Activated naive CD4-positive, alpha-beta T cell (primary cell): ENCODE results near the gene LMX1A.

Source experiments
- DNase-seq, 4 experiments: peaks; one replicate each; lab custom pipeline; 2025; lab: John Stamatoyannopoulos, UW

Gene LMX1A

GRCh38 chr1:165325460-165326203, 30.9 kb downstream of the LMX1A start:
- DNase-seq: no peak

- DNase-seq: no peak
Measured at GRCh38 chr1:165324050-165324449, 32.5 kb downstream of the LMX1A start.

GRCh38 chr1:165317612-165318011, 38.9 kb downstream of the LMX1A start:
- no peak for DNase-seq

- DNase-seq: no peak
Measured at GRCh38 chr1:165316153-165316772, 40.3 kb downstream of the LMX1A start.

- no peak for DNase-seq
Measured at GRCh38 chr1:165315481-165315880, 41.0 kb downstream of the LMX1A start.

- DNase-seq: no peak
Measured at GRCh38 chr1:165313903-165314302, 42.6 kb downstream of the LMX1A start.

- no peak for DNase-seq
Measured at GRCh38 chr1:165312591-165312990, 43.9 kb downstream of the LMX1A start.

- no peak for DNase-seq
Measured at GRCh38 chr1:165306543-165307434, 49.7 kb downstream of the LMX1A start.

GRCh38 chr1:165303386-165303785, 53.1 kb downstream of the LMX1A start:
- no peak for DNase-seq

GRCh38 chr1:165300400-165300903, 56.1 kb downstream of the LMX1A start:
- DNase-seq: no peak

- no peak for DNase-seq
Measured at GRCh38 chr1:165298203-165298820, 58.2 kb downstream of the LMX1A start.

- no peak for DNase-seq
Measured at GRCh38 chr1:165296205-165296604, 60.3 kb downstream of the LMX1A start.

GRCh38 chr1:165290148-165290547, 66.4 kb downstream of the LMX1A start:
- no peak for DNase-seq

- DNase-seq: no peak
Measured at GRCh38 chr1:165289556-165289955, 67.0 kb downstream of the LMX1A start.

GRCh38 chr1:165288350-165289120, 68.0 kb downstream of the LMX1A start:
- no peak for DNase-seq

GRCh38 chr1:165287781-165288180, 68.7 kb downstream of the LMX1A start:
- no peak for DNase-seq

GRCh38 chr1:165287329-165287728, 69.2 kb downstream of the LMX1A start:
- no peak for DNase-seq

- DNase-seq: no peak
Measured at GRCh38 chr1:165284454-165284853, 72.1 kb downstream of the LMX1A start.

GRCh38 chr1:165281207-165281901, 75.2 kb downstream of the LMX1A start:
- no peak for DNase-seq

GRCh38 chr1:165279882-165280281, 76.6 kb downstream of the LMX1A start:
- DNase-seq: no peak

GRCh38 chr1:165276314-165276713, 80.2 kb downstream of the LMX1A start:
- DNase-seq: no peak
